ENCODE results near the gene DCST1. TPM values are rescaled to one million over a fixed set of nuclear protein-coding genes. Genes with fewer than 3 reads are reported as not detected.

Gene DCST1
- polyA plus RNA-seq, 10 donors = 0.09 to 0.58 (median 0.17) TPM

GRCh38 chr1:155085504-155086127, 52.0 kb downstream of the DCST1 start:
- DNase-seq = no peak

- DNase-seq = peak in 2 of 3 donors; percentile 61 to 80
Observed at GRCh38 chr1:155086128-155086741, 52.6 kb downstream of the DCST1 start.

- DNase-seq = no peak
Observed at GRCh38 chr1:155086856-155087535, 53.4 kb downstream of the DCST1 start.

- peak; percentile 45 to 87 (median 83) for DNase-seq
Observed at GRCh38 chr1:155091071-155092051, 57.7 kb downstream of the DCST1 start.

GRCh38 chr1:155092131-155092530, 58.5 kb downstream of the DCST1 start:
- no peak for DNase-seq

GRCh38 chr1:155092641-155093040, 59.0 kb downstream of the DCST1 start:
- no peak for DNase-seq

GRCh38 chr1:155093911-155094621, 60.4 kb downstream of the DCST1 start:
- DNase-seq = peak in 2 of 3 donors; percentile 33 to 81

- DNase-seq = no peak
Observed at GRCh38 chr1:155094622-155094948, 61.0 kb downstream of the DCST1 start.

- no peak for DNase-seq
Observed at GRCh38 chr1:155099331-155099730, 65.7 kb downstream of the DCST1 start.

Other genes with a start within 250 kb of the DCST1 start
- 1 to 10 TPM; 6.2 to 9.8 (median 8.3) TPM for gene KCNN3, start 163.5 kb upstream of the DCST1 start, polyA plus RNA-seq (ENCODE audit: insufficient read length in 10 of 10)
- 10 to 100 TPM; 21.6 to 35.4 (median 26.8) TPM for gene PMVK, start 97.1 kb upstream of the DCST1 start, polyA plus RNA-seq (ENCODE audit: insufficient read length in 10 of 10)
- 100 to 1,000 TPM in 9 of 10 donors, 10 to 100 TPM in 1; 81.5 to 150 (median 124) TPM for gene PBXIP1, start 77.7 kb upstream of the DCST1 start, polyA plus RNA-seq (ENCODE audit: insufficient read length in 10 of 10)
- 10 to 100 TPM; 25.6 to 33.5 (median 26.9) TPM for gene PYGO2, start 72.0 kb upstream of the DCST1 start, polyA plus RNA-seq (ENCODE audit: insufficient read length in 10 of 10)
- gene SHC1, start 63.1 kb upstream of the DCST1 start, polyA plus RNA-seq (ENCODE audit: insufficient read length in 10 of 10) = 100 to 1,000 TPM in 1 of 10 donors, 10 to 100 TPM in 9; 76.6 to 116 (median 85.6) TPM
- gene CKS1B, start 59.1 kb upstream of the DCST1 start, polyA plus RNA-seq (ENCODE audit: insufficient read length in 10 of 10) = 10 to 100 TPM; 45.8 to 80.8 (median 62.6) TPM
- 10 to 100 TPM; 15.3 to 21.0 (median 19.5) TPM for gene FLAD1, start 50.5 kb upstream of the DCST1 start, polyA plus RNA-seq (ENCODE audit: insufficient read length in 10 of 10)
- gene LENEP, start 40.2 kb upstream of the DCST1 start, polyA plus RNA-seq (ENCODE audit: insufficient read length in 10 of 10) = under 1 TPM in 3 of 10 donors, not detected in 7; 0.30 to 0.71 (median 0.48) TPM
- gene ZBTB7B, start 31.0 kb upstream of the DCST1 start, polyA plus RNA-seq (ENCODE audit: insufficient read length in 10 of 10) = 10 to 100 TPM in 2 of 10 donors, 1 to 10 TPM in 8; 6.2 to 13.1 (median 8.4) TPM
- gene DCST2, start within 50 bp of the DCST1 start, polyA plus RNA-seq (ENCODE audit: insufficient read length in 10 of 10) = 1 to 10 TPM in 3 of 10 donors, under 1 TPM in 7; 0.40 to 1.9 (median 0.85) TPM
- 10 to 100 TPM; 50.0 to 81.4 (median 59.9) TPM for gene ADAM15, start 17.5 kb downstream of the DCST1 start, polyA plus RNA-seq (ENCODE audit: insufficient read length in 10 of 10)
- 10 to 100 TPM in 1 of 10 donors, 1 to 10 TPM in 9; 5.1 to 10.2 (median 7.0) TPM for gene EFNA4, start 29.9 kb downstream of the DCST1 start, polyA plus RNA-seq (ENCODE audit: insufficient read length in 10 of 10)
- gene EFNA3, start 45.0 kb downstream of the DCST1 start, polyA plus RNA-seq (ENCODE audit: insufficient read length in 10 of 10) = 1 to 10 TPM; 2.1 to 5.3 (median 2.3) TPM
- 10 to 100 TPM; 19.4 to 31.5 (median 22.8) TPM for gene EFNA1, start 94.1 kb downstream of the DCST1 start, polyA plus RNA-seq (ENCODE audit: insufficient read length in 10 of 10)
- 10 to 100 TPM; 18.1 to 21.6 (median 21.1) TPM for gene SLC50A1, start 102.0 kb downstream of the DCST1 start, polyA plus RNA-seq (ENCODE audit: insufficient read length in 10 of 10)
- gene DPM3, start 106.7 kb downstream of the DCST1 start, polyA plus RNA-seq (ENCODE audit: insufficient read length in 10 of 10) = 10 to 100 TPM; 11.9 to 28.7 (median 18.8) TPM
- 100 to 1,000 TPM in 2 of 10 donors, 10 to 100 TPM in 8; 77.1 to 103 (median 93.4) TPM for gene KRTCAP2, start 139.5 kb downstream of the DCST1 start, polyA plus RNA-seq (ENCODE audit: insufficient read length in 10 of 10)
- gene TRIM46, start 140.0 kb downstream of the DCST1 start, polyA plus RNA-seq (ENCODE audit: insufficient read length in 10 of 10) = under 1 TPM; 0.21 to 0.83 (median 0.52) TPM
- gene THBS3, start 174.1 kb downstream of the DCST1 start, polyA plus RNA-seq (ENCODE audit: insufficient read length in 10 of 10) = 10 to 100 TPM; 48.6 to 97.0 (median 68.0) TPM
- gene MTX1, start 174.9 kb downstream of the DCST1 start, polyA plus RNA-seq (ENCODE audit: insufficient read length in 10 of 10) = 10 to 100 TPM; 16.3 to 26.1 (median 21.6) TPM
- gene ENTREP3, start 221.7 kb downstream of the DCST1 start, polyA plus RNA-seq (ENCODE audit: insufficient read length in 10 of 10) = 10 to 100 TPM; 11.7 to 18.1 (median 15.3) TPM
- gene SCAMP3, start 228.5 kb downstream of the DCST1 start, polyA plus RNA-seq (ENCODE audit: insufficient read length in 10 of 10) = 10 to 100 TPM; 39.1 to 50.0 (median 40.8) TPM
- 10 to 100 TPM; 34.2 to 54.5 (median 41.4) TPM for gene CLK2, start 239.7 kb downstream of the DCST1 start, polyA plus RNA-seq (ENCODE audit: insufficient read length in 10 of 10)
- gene HCN3, start 243.6 kb downstream of the DCST1 start, polyA plus RNA-seq (ENCODE audit: insufficient read length in 10 of 10) = 1 to 10 TPM; 3.0 to 8.1 (median 4.2) TPM

Measured in muscle of back (tissue), 11 donors.